GM18499 (cell line): ENCODE data around the gene SRGAP1.
"Not testable (repeated sequence)": the region's sequence is repeated elsewhere in the genome, so short reads cannot be mapped to it uniquely, and the experiment has no call there.

Experiments
- ATAC-seq: cut with Tn5 transposase; IDR thresholded peaks from one replicate; pipeline ENCODE4 v1.9.1; 2021; ENCODE audit warnings: moderate number of reproducible peaks; ENCODE audit not compliant: insufficient read depth, unreplicated experiment

Gene SRGAP1

GRCh38 chr12:63995512-63995911 lies 151.0 kb downstream of the SRGAP1 start:
- ATAC-seq = no peak

DNA sequence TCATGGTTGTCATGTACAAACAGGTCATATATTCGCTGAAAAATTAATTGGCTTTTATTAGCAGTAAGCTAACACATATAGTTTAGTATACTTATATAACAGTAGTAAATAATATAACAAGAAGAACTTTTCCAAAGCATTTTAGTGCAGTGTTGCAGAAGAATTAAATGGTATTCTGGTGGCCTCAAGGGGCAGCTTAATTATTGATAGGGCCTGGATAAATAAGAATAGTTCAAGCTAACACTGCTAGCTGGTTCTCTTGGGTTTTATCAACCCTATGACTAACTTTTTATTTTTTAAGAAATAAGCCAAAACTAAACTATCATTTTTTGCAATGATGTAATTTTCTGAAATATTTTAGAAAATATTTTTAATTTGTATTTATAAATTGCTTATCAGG lies 152.1 kb downstream of the SRGAP1 start:
- ATAC-seq = no peak

DNA sequence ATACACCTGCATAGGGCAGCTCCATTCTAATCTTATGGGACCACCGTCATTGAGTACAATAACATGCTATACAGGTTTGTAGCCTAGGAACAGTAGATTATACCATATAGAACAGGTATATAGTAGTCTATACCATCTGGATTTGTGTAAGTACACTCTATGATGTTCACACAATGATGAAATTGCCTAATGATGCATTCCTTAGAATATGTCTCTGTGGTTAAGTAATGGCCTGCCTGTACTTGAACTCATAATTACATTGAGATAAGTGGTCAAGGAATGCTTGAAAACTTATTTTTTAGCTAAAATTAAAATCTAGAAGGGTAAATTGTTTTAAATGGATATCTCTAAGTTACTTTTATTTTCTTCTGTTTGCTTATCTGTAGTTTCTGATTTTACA lies 152.7 kb downstream of the SRGAP1 start:
- no peak for ATAC-seq

- no peak for ATAC-seq
These were observed 154.1 kb downstream of the SRGAP1 start for GRCh38 chr12:63998584-63998983.

DNA sequence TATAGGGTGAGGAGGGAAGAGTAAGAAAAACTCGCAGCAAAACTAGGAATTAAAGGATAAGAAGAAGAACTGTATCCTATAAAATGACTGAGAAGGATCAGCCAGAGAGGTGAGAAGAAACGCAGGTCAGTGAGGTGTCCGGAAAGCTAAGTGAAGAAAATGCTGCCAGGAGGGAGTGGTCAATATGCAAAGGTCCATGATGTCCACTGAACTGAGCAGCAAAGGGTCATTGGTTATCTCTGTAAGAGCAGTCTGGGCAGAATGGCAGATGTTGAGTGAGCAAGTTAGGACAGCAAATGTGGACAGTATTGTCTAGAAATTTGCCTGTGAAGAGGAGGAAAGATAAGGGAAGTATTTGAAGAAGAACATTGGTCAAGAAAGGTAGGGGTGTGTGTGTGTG lies 155.4 kb downstream of the SRGAP1 start:
- no peak for ATAC-seq

DNA sequence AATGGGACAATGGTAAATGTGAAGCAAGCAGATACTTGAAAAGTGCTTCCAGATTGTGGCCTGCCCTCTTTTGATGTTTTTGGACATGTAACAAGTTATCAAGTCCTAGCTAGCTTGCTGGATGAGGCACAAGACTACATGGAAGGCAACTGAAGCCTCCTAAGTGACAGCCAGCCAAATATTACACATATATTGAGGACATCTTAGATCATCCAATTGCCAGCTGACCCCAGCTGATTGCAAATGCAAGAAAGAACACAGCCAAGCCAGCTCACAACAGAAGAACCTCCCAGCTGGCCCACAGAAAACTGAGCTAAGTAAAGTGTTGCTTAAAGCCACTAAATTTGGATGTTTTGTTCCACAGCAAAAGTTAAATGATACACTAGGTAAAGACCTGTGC lies 156.9 kb downstream of the SRGAP1 start:
- ATAC-seq = no peak

DNA sequence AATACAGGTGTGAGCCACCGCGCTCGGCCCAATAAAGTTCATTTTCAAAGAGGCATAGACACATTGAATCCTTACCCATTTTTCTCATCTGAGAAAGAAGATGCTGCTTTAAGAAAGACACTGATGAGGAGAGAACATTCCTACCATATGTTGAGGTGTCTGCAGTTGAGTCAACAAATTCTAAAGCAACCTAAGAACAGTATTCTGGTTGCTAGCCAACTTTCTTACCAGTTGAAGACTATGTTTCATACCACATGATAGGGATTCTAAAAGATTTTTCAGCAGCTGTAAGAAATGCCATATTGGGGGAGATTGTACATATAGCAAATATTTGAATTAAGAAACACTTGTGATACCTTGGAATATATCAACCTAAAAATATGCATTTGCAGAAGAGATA lies 160.1 kb downstream of the SRGAP1 start:
- no peak for ATAC-seq

DNA sequence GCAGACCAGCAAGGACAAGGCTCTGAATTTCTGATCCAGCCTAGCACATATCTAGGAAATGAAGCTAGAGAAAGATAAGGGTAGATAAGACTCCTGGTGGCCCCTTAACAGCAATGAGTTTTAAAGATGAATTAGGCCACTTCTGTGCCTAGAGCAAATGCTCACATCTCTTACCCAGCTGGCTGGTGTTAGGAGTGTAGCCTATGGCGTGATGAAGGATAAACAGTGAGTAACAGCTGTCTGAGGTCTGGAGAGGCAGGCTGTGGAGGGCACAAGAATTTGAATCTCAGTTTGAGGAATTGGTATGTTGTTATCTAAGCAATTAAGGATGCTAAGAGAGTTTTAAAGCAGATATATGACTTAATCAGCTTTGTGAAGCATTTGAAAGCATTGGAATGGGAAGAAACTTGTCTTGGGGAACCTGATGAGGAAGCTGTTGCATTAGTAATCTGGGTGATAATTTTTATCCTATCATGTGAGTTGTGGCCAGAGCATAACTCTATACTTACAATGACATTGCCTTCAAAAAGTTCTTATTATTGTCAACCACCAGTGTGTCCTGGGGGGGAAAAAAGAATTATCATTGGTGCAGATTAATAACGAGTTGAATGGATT lies 161.8 kb downstream of the SRGAP1 start:
- no peak for ATAC-seq

DNA sequence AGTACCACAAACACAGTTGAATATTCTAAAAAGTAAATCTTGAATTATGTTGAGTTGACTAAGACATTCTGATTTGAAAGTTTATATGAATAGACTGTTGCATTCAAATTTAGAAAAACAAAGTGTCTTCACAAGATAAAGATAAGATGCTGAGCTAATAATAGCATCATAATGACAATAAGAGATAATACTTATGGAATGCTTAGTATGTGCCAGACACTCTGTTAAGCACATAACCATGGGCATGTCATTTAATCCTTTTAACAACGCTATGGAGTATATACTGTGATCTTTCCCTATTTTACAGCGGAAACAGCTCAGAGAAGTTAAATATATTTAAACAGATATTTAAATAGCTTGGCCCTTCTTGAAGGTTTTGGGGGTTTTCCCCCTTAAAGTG lies 163.4 kb downstream of the SRGAP1 start:
- ATAC-seq = no peak

DNA sequence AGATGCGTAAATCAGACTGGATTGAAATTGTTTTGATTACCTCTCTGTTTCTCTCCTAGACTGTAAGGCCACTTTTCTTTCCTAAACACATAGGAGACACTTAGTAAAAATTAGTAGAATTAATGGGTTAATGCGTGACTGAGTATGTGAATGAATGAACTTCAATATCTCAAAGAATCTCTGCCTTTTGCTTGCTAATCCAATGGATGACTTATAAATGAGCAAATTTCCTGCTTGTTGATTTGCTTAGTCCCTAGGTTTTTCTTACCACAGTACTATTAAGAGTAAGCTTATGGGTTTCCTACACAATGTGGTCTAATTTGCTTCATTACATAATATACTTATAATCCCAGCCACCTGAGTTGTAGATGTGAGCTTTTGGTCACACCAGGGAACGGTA lies 164.1 kb downstream of the SRGAP1 start:
- ATAC-seq = no peak

DNA sequence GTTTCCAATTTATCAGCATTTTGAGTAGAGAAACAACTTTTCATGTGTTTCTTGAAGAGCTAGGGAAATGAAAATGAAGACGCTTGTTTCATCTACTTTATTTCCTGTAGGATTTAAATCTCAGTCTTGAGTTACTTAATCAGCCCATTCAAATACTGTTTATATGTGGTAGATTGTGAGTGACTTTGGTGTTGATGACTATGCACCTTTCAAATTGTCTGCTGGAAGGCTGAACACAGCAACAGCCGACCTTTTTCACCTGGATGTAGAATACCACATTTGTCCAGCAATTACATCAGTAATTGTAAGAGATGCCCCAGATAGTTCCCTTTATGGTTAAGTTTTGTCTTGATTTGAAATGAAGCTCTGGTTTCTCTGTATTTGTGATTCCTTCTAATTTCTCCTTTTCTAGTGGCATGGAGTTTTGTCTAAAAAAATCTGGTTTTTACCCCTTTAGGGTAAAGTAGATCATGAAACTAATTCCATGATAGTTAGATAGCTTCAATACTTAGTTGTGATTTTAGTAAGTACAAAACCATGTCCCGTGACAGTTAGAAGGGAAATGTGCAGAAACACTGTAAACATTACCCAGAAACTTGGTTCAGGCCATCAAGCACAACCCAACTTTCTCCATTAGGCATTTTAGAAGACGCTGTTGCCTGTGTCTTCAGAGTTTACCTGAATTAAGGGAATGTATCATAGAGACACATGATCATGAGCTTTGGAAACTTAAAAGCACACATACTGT lies 165.0 kb downstream of the SRGAP1 start:
- no peak for ATAC-seq

DNA sequence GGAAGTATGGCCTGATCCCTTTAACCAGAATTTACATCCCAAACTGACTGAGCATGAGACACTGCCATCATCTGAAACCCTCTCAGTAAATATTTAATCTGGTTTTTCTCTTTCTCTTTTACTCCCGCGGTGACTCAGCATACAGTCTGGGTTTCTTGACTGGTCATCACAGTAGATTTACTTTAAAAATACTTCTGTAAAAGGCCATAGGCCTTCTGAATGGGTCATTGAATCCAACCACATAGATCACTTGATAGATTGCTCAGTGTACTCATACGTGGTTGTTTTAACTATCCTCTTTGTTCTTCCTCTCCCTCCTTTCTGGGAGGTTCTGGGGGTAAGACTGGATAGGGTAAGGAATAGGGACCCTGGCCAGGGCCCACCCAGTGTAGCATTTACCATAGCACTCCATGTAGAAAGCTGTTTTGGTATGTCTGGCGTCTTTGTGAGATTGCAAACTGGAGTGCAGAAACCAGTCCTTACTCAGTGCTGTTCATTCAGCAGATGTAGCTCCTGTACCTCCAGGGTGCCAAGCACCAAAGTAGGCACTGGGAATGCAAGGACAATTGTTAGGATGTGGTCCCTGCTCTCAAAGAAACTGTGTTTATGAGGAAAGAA lies 165.7 kb downstream of the SRGAP1 start:
- ATAC-seq = no peak

DNA sequence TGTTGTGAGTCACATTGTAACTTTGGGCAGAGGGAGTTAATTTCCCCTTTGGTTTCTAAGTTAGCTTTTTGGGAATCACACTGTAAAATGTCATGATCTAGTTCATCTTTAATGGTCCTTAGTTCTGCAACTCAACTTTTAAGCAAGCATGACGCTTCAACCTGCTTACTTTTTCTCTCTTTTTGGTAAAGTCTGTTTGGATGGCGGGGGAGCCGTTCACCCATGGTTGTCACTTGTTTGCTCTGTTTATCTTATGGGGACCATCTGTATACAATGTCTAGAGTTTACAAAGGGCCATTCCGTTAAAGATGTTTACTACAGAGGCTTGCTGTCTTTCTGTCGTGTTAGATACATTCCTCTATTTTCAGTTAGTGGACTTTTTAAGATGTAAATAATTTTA lies 172.0 kb downstream of the SRGAP1 start:
- no peak for ATAC-seq

GRCh38 chr12:64018116-64018515 lies 173.6 kb downstream of the SRGAP1 start:
- ATAC-seq = not testable (repeated sequence)

GRCh38 chr12:64018524-64018923 lies 174.0 kb downstream of the SRGAP1 start:
- no peak for ATAC-seq

- ATAC-seq = no peak
These were observed 174.6 kb downstream of the SRGAP1 start for GRCh38 chr12:64019101-64019500.

GRCh38 chr12:64019654-64020053 lies 175.2 kb downstream of the SRGAP1 start:
- ATAC-seq = no peak

DNA sequence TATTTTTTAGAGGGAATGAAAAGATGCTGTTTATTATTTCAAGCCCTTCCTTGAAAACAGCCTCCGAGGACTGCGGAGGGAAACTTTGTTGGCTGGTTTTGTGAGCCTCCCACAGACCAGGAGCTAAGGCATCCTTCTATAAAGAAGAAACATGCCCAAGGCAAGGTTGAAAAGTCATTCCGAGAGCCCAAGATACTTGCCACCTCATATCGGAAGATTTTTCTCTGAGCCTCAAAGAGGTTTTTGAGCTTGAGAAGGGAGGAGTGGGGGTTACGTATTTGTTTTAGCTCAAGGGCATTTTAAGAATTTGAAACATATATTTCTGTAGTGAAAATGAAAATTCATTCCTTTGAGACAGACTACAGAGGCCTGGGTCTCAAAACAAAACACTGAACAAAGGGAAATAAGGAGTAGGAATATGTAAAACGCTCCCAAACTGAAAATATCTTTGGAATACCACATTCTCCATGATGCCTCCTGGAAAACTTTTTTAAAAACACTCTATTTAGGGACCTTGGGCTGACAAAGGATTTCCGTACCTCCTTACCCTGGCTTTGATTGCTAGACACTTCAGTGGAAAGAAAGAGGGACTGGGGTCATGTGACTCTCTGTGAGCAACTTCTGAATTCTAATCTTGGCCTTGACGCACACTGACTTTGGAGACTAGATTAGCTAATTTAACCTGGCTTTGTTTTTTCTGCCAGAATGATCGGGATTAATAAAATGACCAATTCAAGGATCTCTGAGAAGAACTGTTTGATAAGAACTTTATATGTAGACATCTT lies 180.9 kb downstream of the SRGAP1 start:
- ATAC-seq = no peak

DNA sequence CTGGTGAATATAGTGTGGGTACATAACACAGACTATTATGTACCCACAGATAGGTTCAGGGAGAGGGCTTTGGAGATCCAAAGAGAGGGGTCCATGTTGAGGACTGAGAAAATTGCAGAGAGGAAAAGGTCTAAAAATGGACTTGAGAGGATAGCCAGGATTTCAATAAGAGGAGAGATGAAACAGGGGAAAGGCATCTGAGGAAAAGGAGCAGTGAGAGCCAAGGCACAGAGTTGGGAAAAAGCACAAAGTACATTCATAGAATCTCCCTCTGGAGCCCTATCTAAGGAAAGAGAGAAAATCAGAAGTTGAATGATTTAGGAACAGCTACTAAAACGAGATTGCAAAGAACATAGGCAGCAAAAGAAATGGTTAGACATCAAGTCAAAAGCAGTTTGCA lies 182.8 kb downstream of the SRGAP1 start:
- no peak for ATAC-seq

DNA sequence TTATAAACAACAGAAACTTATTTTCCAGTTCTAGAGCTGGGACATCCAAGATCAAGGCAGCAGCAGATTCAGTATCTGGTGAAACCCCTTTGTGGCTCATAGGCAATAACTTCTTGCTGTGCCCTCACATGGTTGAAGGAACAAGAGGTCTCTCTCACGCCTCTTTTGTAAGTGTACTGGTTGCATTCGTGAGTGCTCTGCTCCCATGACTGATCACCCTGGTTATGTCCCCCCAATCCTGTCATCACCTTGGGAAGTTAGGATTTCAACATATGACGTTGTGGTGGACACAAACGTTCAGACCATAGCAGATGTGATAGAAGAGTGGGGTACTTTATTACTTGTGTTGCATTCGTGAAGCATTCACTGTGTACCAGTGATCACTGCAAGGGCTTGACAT lies 184.0 kb downstream of the SRGAP1 start:
- ATAC-seq = no peak
